Tibial nerve (tissue), 4 donors: ENCODE results near the gene TIAM1. TPM values are rescaled to one million over a fixed set of nuclear protein-coding genes. Genes with fewer than 3 reads are reported as not detected.

Experiments used
- DNase-seq, 2 donors: peaks; one replicate each; pipeline ENCODE4 v3.0.0-alpha.2; 2019; ENCODE audit warnings: low spot score in 2 of 2
- H3K27ac ChIP-seq, 4 donors: fragments of 200-600 bp; sonication (generic) in 3 of 4; one replicate each; pipeline ENCODE4 v1.5.1; 2017 to 2019; ENCODE audit warnings: mild to moderate bottlenecking in 1 of 4
- H3K27me3 ChIP-seq, 2 donors: fragments of 200-600 bp; sonication (generic) in 1 of 2; one replicate each; pipeline versions ENCODE4 v1.5.1 to v1.6.0; 2017 to 2019
- H3K36me3 ChIP-seq, 3 donors: fragments of 200-600 bp; sonication (generic); one replicate each; pipeline ENCODE4 v1.5.1; 2018 to 2019
- H3K4me1 ChIP-seq, 4 donors: fragments of 200-600 bp; sonication (generic) in 3 of 4; one replicate each; pipeline ENCODE4 v1.5.1; 2017 to 2019
- H3K4me3 ChIP-seq, 4 donors: fragments of 200-600 bp; sonication (generic) in 3 of 4; one replicate each; pipeline ENCODE4 v1.5.1; 2017 to 2019; ENCODE audit warnings: mild to moderate bottlenecking in 1 of 4, moderate library complexity in 1 of 4
- H3K9me3 ChIP-seq, 4 donors: fragments of 200-600 bp; sonication (generic) in 3 of 4; one replicate each; pipeline ENCODE4 v1.5.1; 2017 to 2019
- CTCF ChIP-seq, 5 experiments: fragments of 200-600 bp in 3 of 5; fragments of 450-650 bp in 2 of 5; sonication (generic) in 3 of 5; IDR thresholded peaks; one replicate each; pipeline ENCODE4 v1.5.1; 2016 to 2019; ENCODE audit warnings: antibody characterized with exemption in 5 of 5, mild to moderate bottlenecking in 3 of 5, moderate library complexity in 2 of 5
- EP300 ChIP-seq, 2 donors: sonication (generic); formaldehyde crosslinking; IDR thresholded peaks; one replicate each; pipeline ENCODE4 v1.6.1; 2017; ENCODE audit warnings: antibody characterized with exemption in 2 of 2, mild to moderate bottlenecking in 1 of 2
- POLR2A ChIP-seq, 2 donors: fragments of 450-650 bp; IDR thresholded peaks; one replicate each; pipeline ENCODE4 v1.6.1; 2017; ENCODE audit warnings: antibody characterized with exemption in 2 of 2, mild to moderate bottlenecking in 2 of 2, moderate library complexity in 2 of 2
- WGBS, 2 donors: methylation state at CpG; one replicate each; pipeline ENCODE4 v1.1.5; 2018; 5-methylcytosine and 5-hydroxymethylcytosine counted together
- total RNA-seq, 4 donors: library from RNA; depleted of rRNA; stranded (reverse); fragments of >200 nt; gene quantifications; one replicate each; pipeline ENCODE4 v1.1.0, GENCODE V29; 2016

Gene TIAM1
- total RNA-seq, 4 donors from 2014 or later, result 25.3 to 44.7 (median 31.6) TPM

- H3K36me3 ChIP-seq, result no peaks in the 10 kb centered on the region
- no peaks in the 10 kb centered on the region for H3K4me1 ChIP-seq
- H3K4me3 ChIP-seq, result no peak overlapping the region
- no peak for DNase-seq
- no peaks in the 10 kb centered on the region for H3K27me3 ChIP-seq
- TF ChIP-seq POLR2A (IDR thresholded peaks at IDR 0.05), result no peak
- TF ChIP-seq EP300 (IDR thresholded peaks at IDR 0.05), result no peak
- TF ChIP-seq CTCF (IDR thresholded peaks at IDR 0.05), result no peak
- H3K9me3 ChIP-seq, result no peaks in the 10 kb centered on the region
- H3K27ac ChIP-seq, result no peak overlapping the region
- WGBS, 2 donors, result 66 to 73% methylated on average over 7 of the region's 7 CpGs
These were observed 33.3 kb downstream of the TIAM1 start for GRCh38 chr21:31310750-31311149.

- TF ChIP-seq POLR2A (IDR thresholded peaks at IDR 0.05) (no peak), EP300 (IDR thresholded peaks at IDR 0.05) (no peak), CTCF (IDR thresholded peaks at IDR 0.05) (no peak)
- Histone ChIP-seq H3K36me3 (no peaks in the 10 kb centered on the region), H3K9me3 (no peaks in the 10 kb centered on the region), H3K4me3 (no peak overlapping the region), H3K27ac (no peak overlapping the region), H3K27me3 (no peaks in the 10 kb centered on the region), H3K4me1 (no peaks in the 10 kb centered on the region)
- no peak for DNase-seq
- 92 to 94% methylated on average over 7 of the region's 7 CpGs for WGBS, 2 donors
These were observed 35.5 kb downstream of the TIAM1 start for GRCh38 chr21:31308584-31308983.

GRCh38 chr21:31305888-31306287 lies 38.2 kb downstream of the TIAM1 start:
- H3K4me1 ChIP-seq, result no peaks in the 10 kb centered on the region
- no peak for DNase-seq
- 80 to 84% methylated on average over 4 of the region's 4 CpGs for WGBS, 2 donors

GRCh38 chr21:31299291-31300147 lies 44.5 kb downstream of the TIAM1 start:
- Histone ChIP-seq H3K9me3 (no peaks in the 10 kb centered on the region), H3K27ac (no peak overlapping the region)
- no peak for DNase-seq

More at GRCh38 chr21:31305888-31306287, 38.2 kb downstream of the TIAM1 start:
- Histone ChIP-seq H3K36me3 (no peaks in the 10 kb centered on the region), H3K4me3 (no peak overlapping the region), H3K9me3 (no peaks in the 10 kb centered on the region), H3K27ac (no peak overlapping the region), H3K27me3 (no peaks in the 10 kb centered on the region)
- TF ChIP-seq EP300 (IDR thresholded peaks at IDR 0.05) (no peak), POLR2A (IDR thresholded peaks at IDR 0.05) (no peak), CTCF (IDR thresholded peaks at IDR 0.05) (no peak)

More at GRCh38 chr21:31299291-31300147, 44.5 kb downstream of the TIAM1 start:
- TF ChIP-seq CTCF (IDR thresholded peaks at IDR 0.05) (no peak), POLR2A (IDR thresholded peaks at IDR 0.05) (no peak), EP300 (IDR thresholded peaks at IDR 0.05) (no peak)
- H3K4me1 ChIP-seq, result peaks cover 0 to under 1% (median 0%) of the 10 kb centered on the region in 4 donors
- no peak overlapping the region for H3K4me3 ChIP-seq
- 91 to 94% methylated on average over 15 of the region's 15 CpGs for WGBS, 2 donors
- H3K27me3 ChIP-seq, result no peaks in the 10 kb centered on the region
- H3K36me3 ChIP-seq, result no peaks in the 10 kb centered on the region
